ENCODE data around the gene GNA14. TPM values are rescaled to one million over a fixed set of nuclear protein-coding genes. Genes with fewer than 3 reads are reported as not detected.

Gene GNA14
- total and polyA plus RNA-seq, 2 donors (not counting 3 experiments of a cell fraction or from before 2014, with no cell fraction given) = 2.1 to 3.3 TPM

GRCh38 chr9:77569335-77569734 lies 78.8 kb downstream of the GNA14 start:
- Histone ChIP-seq H3K9me3 (replicated peaks; ENCODE audit: control insufficient read depth, insufficient read depth, low read length) (no peaks in the 10 kb centered on the region), H3K79me2 (ENCODE audit: control insufficient read depth, insufficient read depth, low read length) (no peaks in the 10 kb centered on the region), H3K36me3 (ENCODE audit: control insufficient read depth in 2 of 2, extremely low read depth in 1 of 2, insufficient read depth in 2 of 2, low read length in 2 of 2) (no peaks in the 10 kb centered on the region), H3K4me3 (replicated peaks in 1 of 3; ENCODE audit: insufficient read depth in 1 of 3, low read depth in 1 of 3, low read length in 3 of 3) (no peak overlapping the region), H4K20me1 (replicated peaks; ENCODE audit: control insufficient read depth, extremely low read depth, insufficient read depth, low read length) (no peaks in the 10 kb centered on the region), H3K9me1 (replicated peaks; ENCODE audit: control insufficient read depth, extremely low read depth, insufficient read depth, low read length) (no peaks in the 10 kb centered on the region), H3K4me2 (ENCODE audit: insufficient read depth, low read length) (no peak overlapping the region), H3K4me1 (ENCODE audit: control insufficient read depth, extremely low read depth, insufficient read depth, low read length) (no peaks in the 10 kb centered on the region), H3K27me3 (ENCODE audit: control insufficient read depth in 2 of 2, insufficient read depth in 2 of 2, low read length in 2 of 2) (peaks cover 0 to 2% of the 10 kb centered on the region in 2 experiments), H3K27ac (ENCODE audit: insufficient read depth, low read depth, low read length) (no peak overlapping the region), H2AFZ (ENCODE audit: low read depth, low read length) (no peak overlapping the region), H3K9ac (replicated peaks; ENCODE audit: extremely low read depth, insufficient read depth, low read length) (no peak overlapping the region)
- ChIA-PET CTCF (interaction anchor here (0.7 to 1.3 kb wide), 2 partner anchors 9 to 24 kb away, joined by 3 to 4 read pairs; no protein-coding TSS in a partner anchor), POLR2A (no interaction called here)
- dilution Hi-C loops (cut with MboI; ENCODE audit: extremely low pct_ligation_motif_present, low sequenced_read_pairs) (no loop called here), intact Hi-C loops (cut with micrococcal nuclease) (no loop called here)
- DNase-seq (ENCODE audit: low read depth, low spot score) = no peak
- TF ChIP-seq POLR2AphosphoS5 (IDR thresholded peaks at IDR 0.05; ENCODE audit: insufficient read depth, low read depth, low read length) = no peak
- TF ChIP-seq CTCF (IDR thresholded peaks at IDR 0.05; ENCODE audit: extremely low read depth in 1 of 2, insufficient read depth in 1 of 2, low read depth in 1 of 2, low read length in 2 of 2) = no peak
- TF ChIP-seq MYC (IDR thresholded peaks at IDR 0.05; ENCODE audit: low read depth, low read length) = no peak
- no peak for TF ChIP-seq FOS (IDR thresholded peaks at IDR 0.05; ENCODE audit: borderline replicate concordance, insufficient read depth, low read length)
- TF ChIP-seq MAX (IDR thresholded peaks at IDR 0.05; ENCODE audit: insufficient read depth, insufficient read length) = no peak
- TF ChIP-seq JUN (IDR thresholded peaks at IDR 0.05; ENCODE audit: borderline replicate concordance, insufficient read depth, insufficient read length, low read depth) = no peak
- no peak for TF ChIP-seq GATA2 (IDR thresholded peaks at IDR 0.05; ENCODE audit: insufficient read depth, insufficient read length, low read depth, low read length)
- TF ChIP-seq EZH2 (IDR thresholded peaks at IDR 0.05; ENCODE audit: borderline replicate concordance, low read depth, low read length, severe bottlenecking) = no peak
- no peak for TF ChIP-seq POLR2A (IDR thresholded peaks at IDR 0.05; ENCODE audit: low read depth, low read length)
- no TSS peak for BruUV-seq (replicated peaks)
- no peak for FAIRE-seq
